Bronchial epithelial cell (primary cell): ENCODE data around the gene PARP3. TPM values are rescaled to one million over a fixed set of nuclear protein-coding genes. Genes with fewer than 3 reads are reported as not detected.
"Not testable (repeated sequence)": the region's sequence is repeated elsewhere in the genome, so short reads cannot be mapped to it uniquely, and the experiment has no call there.

Experiments used
- DNase-seq: peaks from one replicate; pipeline ENCODE4 v3.0.0-alpha.2; 2010; ENCODE audit warnings: low read depth
- FAIRE-seq: peaks from 2 replicates; lab custom pipeline; 2011; peaks lifted over from hg19 to GRCh38; lab: Jason Lieb, UNC
- H3K27me3 ChIP-seq: 2 replicates; pipeline ENCODE4 v1.5.1; 2011; ENCODE audit warnings: low read length; ENCODE audit not compliant: control insufficient read depth, insufficient read depth
- H3K36me3 ChIP-seq: 2 replicates; pipeline ENCODE4 v1.5.1; 2011; ENCODE audit warnings: low read length; ENCODE audit not compliant: control insufficient read depth, insufficient read depth
- H3K4me3 ChIP-seq: 2 replicates; pipeline ENCODE4 v1.5.1; 2011; ENCODE audit warnings: mild to moderate bottlenecking, low read depth, low read length, control low read depth
- total RNA-seq: library from RNA; depleted of rRNA; stranded (reverse); fragments of >200 nt; gene quantifications from 2 replicates; pipeline ENCODE4 v1.2.1, GENCODE V29; 2014
- TF ChIP-seq, protein P1 (sequence below): IDR thresholded peaks from 2 replicates; pipeline ENCODE4 v1.5.1; 2011; ENCODE audit warnings: mild to moderate bottlenecking, moderate library complexity, low read length, control low read depth, inconsistent platforms; ENCODE audit not compliant: insufficient read depth, severe bottlenecking

Gene PARP3
- total RNA-seq, 1 donor from 2014 or later: 5.0 TPM

DNA sequence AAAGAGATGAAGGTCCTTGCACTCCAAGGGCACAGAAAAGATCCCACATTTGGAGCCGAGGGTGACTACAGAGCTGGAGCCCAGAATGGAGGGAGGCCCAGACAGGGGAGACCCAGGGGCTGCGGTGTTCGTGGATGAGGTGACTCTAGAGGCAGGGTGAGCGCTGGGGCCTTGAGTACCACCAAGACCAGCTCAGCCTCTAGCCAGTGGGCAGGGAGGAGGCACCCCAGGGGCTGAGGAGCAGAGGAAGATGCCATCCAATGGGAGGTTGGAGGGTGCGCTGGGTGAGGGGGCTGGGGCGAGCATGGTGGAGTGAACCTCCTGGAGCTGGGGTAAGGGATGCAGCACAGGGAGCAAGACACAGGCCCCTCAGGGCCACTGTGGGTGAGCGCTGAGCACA is 13.7 kb upstream of the PARP3 start:
- TF ChIP-seq, protein P1, sequence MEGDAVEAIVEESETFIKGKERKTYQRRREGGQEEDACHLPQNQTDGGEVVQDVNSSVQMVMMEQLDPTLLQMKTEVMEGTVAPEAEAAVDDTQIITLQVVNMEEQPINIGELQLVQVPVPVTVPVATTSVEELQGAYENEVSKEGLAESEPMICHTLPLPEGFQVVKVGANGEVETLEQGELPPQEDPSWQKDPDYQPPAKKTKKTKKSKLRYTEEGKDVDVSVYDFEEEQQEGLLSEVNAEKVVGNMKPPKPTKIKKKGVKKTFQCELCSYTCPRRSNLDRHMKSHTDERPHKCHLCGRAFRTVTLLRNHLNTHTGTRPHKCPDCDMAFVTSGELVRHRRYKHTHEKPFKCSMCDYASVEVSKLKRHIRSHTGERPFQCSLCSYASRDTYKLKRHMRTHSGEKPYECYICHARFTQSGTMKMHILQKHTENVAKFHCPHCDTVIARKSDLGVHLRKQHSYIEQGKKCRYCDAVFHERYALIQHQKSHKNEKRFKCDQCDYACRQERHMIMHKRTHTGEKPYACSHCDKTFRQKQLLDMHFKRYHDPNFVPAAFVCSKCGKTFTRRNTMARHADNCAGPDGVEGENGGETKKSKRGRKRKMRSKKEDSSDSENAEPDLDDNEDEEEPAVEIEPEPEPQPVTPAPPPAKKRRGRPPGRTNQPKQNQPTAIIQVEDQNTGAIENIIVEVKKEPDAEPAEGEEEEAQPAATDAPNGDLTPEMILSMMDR: no peak
- Histone ChIP-seq H3K27me3 (no peaks in the 10 kb centered on the region), H3K36me3 (peaks cover 5% of the 10 kb centered on the region), H3K4me3 (no peak overlapping the region)
- DNase-seq (no peak), FAIRE-seq (no peak)

DNA sequence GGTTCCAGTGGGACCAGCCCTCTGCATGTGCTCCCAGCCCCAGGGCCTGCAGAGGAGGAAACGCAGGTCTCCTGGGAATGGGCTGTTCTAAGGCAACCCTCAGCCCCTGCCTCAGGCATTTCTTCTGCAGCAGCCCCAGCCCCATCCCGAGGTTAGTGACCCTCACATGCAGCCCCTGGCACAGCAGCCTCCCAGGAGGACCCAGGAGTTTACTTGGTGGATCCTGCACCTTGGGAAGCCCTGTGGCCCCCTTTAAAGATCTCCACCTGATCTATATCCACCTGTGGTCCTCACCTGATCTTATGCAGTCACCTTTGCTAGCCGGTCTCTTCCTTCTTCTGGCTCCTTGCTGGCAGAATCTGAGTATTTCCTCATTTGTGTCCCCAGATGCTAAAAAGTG is 13.2 kb upstream of the PARP3 start:
- H3K36me3 ChIP-seq: peaks cover 10% of the 10 kb centered on the region
- H3K27me3 ChIP-seq, H3K4me3 ChIP-seq, FAIRE-seq, DNase-seq: not testable (repeated sequence)

DNA sequence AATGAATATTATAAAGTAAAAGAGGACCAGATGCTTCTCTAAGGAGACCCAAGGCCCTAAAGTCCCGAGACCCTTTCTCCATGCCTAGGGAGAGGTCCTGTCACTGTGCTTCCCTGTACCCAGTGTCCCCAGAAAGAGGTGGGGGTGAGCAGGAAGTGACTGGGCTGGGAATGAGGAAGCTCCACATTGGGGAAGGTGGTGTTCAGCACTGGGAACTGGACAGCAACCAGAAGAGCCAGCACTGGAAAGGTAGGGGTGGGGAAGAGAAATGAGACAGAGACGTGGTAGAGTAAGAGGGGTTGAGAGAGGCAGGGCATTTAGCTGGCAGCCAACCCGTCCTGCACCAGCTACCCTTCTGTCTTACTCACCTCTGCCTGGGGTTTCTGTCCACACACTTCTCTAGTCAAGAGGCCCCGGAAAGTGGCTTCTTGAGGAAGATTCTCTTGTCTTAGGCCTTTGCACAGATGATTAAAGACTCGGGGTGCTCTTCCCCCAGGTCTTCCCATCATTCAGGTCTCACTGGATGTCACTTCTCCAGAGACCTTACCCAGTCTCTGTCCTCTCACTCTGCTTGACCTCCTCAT is 12.7 kb upstream of the PARP3 start:
- FAIRE-seq (no peak), DNase-seq (peak; percentile 14)
- Histone ChIP-seq H3K4me3 (no peak overlapping the region), H3K36me3 (peaks cover 15% of the 10 kb centered on the region), H3K27me3 (no peaks in the 10 kb centered on the region)
- TF ChIP-seq, protein P1: no peak

DNA sequence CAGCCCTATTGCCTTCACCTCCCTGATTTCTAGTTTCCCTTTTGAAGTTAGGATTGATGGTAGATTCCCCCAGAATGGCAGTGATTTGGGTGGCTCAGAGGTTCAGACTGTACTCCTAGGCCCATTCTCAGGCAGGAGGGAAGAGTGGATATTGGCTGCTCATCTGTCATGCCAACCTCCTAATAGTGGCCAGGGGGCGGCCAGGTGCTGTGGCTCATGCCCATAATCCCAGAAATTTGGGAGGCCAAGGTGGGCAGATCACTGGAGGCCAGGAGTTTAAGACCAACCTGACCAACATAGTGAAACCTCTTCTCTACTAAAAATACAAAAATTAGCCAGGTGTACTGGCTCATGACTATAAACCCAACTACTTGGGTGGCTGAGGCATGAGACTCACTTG is 11.7 kb upstream of the PARP3 start:
- peaks cover 21% of the 10 kb centered on the region for H3K36me3 ChIP-seq
- DNase-seq (no peak), FAIRE-seq (no peak)
- no peak overlapping the region for H3K4me3 ChIP-seq
- no peaks in the 10 kb centered on the region for H3K27me3 ChIP-seq
- TF ChIP-seq, protein P1: no peak

DNA sequence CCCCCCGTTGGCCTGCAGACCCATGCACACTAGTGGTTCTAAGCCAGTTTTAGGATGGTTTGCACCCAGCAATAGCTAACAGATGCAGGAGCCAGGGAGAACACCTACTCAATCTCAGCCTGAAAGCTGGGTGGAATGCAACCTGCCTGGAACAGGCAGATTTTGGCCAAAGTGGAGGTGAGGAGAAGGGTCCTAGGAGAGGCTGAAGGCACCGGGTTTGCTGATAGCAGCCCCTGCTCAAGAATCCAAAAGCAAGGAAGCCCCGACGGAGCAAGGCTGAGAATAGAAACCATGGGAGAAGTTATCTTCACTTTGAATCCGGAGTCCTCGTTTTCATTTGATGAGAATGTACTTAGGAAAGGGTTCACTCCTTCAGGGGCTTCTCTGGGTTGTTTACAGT is 10.4 kb upstream of the PARP3 start:
- TF ChIP-seq, protein P1: no peak
- FAIRE-seq: no peak
- H3K36me3 ChIP-seq: peaks cover 26% of the 10 kb centered on the region
- no peak for DNase-seq
- no peaks in the 10 kb centered on the region for H3K27me3 ChIP-seq
- H3K4me3 ChIP-seq: no peak overlapping the region

DNA sequence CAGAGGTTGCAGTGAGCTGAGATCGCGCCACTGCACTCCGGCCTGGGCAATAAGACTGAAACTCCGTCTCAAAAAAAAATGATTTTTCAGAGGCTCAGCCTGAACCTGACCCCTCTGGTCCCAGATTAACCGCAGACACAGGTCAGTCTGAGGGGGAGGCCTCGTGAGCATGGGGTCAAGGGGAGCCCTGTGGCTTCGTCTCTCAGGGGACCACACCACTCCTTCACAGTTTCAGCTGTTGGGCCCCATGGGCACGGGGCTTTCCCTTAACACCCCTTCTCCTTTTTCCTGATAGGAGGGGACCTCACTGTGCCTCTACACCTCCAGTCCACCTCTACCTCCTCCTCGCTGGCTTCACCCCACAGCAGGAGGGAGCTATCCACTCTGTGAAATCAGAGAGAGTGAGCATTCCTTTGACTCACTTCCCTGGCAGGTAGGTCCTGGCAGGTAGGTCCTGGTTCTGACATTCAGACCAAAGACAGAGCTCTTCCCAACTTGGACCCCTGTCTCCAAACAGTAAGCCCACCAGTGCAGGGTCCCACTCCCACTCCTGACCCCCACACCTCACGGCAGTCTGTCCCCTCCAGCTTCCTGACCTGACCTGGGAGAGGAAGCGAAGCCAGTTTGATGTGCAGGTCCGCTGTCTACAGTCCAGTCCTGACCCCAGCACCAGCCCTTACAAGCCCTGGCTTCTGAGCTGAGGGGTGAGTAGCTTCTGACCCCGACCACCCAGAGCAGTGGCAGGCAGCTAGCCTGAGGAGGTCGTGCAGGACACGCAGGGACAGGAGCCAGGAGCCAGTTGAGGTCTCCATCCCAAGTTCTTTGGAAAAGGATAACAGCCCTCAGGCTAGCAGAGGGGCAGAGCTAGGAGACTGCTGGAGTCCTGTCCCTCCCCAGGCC is 9.4 kb upstream of the PARP3 start:
- no peak overlapping the region for H3K4me3 ChIP-seq
- TF ChIP-seq, protein P1: no peak
- FAIRE-seq (peak; percentile 52), DNase-seq (no peak)
- peaks cover 35% of the 10 kb centered on the region for H3K36me3 ChIP-seq
- H3K27me3 ChIP-seq: no peaks in the 10 kb centered on the region
